Activated CD4-positive, alpha-beta T cell treated with anti-CD3 and anti-CD28 coated beads, Interleukin-2, amount 50 U/mL, for 48 hours (primary cell): Measurements from ENCODE around the gene TSPAN17.

ENCODE experiments used
- DNase-seq, 2 experiments: peaks; one replicate each; pipeline ENCODE4 v3.0.0-alpha.2; 2020

The TSPAN17 gene

GRCh38 chr5:176660860-176661641 lies 13.8 kb downstream of the TSPAN17 start:
- DNase-seq: peak; percentile 79 to 83

DNA sequence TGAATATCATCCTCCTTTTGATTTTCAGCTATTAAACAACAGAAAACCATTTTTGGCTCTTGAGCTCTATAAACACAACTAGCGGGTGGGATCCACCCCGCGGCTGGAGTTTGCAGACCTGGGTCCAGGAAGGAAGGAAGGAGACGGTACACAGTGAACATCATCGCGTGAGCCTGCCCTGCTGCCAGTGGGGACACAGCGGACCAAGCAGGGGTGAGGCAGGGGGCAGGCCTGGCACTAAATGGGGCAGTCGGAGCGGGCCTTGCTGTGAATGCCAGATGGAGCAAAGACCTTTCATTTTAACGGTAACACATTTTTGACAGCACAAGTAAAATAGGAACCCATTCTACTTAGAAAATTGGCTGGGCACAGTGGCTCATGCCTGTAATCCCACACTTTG lies 14.4 kb downstream of the TSPAN17 start:
- DNase-seq: no peak

GRCh38 chr5:176662371-176663333 lies 15.4 kb downstream of the TSPAN17 start:
- DNase-seq: no peak

GRCh38 chr5:176663566-176663965 lies 16.3 kb downstream of the TSPAN17 start:
- DNase-seq: no peak

- no peak for DNase-seq
Observed at GRCh38 chr5:176664479-176664878, 17.2 kb downstream of the TSPAN17 start.

GRCh38 chr5:176664886-176665285 lies 17.6 kb downstream of the TSPAN17 start:
- no peak for DNase-seq

DNA sequence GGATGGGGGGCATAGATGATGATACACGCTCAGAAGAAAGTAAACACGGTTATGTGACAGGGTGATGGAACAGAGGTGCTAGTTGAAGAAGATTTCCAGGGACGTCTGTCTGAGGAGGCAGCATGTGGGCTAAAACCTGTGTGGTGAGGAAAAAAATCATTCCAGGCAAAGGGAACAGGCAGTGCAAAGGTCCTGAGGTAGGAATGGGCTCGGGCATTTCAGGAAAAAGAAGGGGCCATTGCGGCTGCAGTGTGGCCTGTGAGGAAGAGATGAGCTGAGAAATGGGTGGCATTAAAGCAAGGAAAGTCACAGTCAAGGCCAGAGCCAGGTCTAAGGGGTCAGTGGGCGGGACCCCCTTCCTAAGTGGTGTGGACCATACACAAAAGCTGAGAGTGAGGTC lies 18.2 kb downstream of the TSPAN17 start:
- DNase-seq: no peak

- no peak for DNase-seq
Observed at GRCh38 chr5:176667637-176668036, 20.4 kb downstream of the TSPAN17 start.

GRCh38 chr5:176670449-176670848 lies 23.2 kb downstream of the TSPAN17 start:
- no peak for DNase-seq

GRCh38 chr5:176671399-176671798 lies 24.1 kb downstream of the TSPAN17 start:
- no peak for DNase-seq

- DNase-seq: no peak
Observed at GRCh38 chr5:176671890-176672747, 24.8 kb downstream of the TSPAN17 start.

- no peak for DNase-seq
Observed at GRCh38 chr5:176673651-176674583, 26.6 kb downstream of the TSPAN17 start.

DNA sequence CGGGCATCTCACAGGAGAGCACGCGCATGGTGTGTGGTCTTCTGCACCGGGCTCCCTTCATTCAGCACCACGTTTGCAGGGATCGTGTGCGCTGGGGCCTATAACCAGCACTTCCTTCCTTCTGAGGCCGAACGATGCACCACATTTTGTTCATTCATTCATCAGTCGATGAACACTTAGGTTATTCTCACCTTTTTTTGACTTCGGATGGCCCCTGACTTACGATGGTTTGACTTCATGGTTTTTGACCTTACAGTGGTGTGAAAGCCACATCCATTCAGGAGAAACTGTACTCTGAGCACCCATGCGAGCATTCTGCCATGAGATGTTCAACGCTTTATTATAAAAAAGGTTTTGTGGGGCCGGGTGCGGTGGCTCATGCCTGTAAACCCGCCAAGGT lies 27.5 kb downstream of the TSPAN17 start:
- DNase-seq: no peak

GRCh38 chr5:176675676-176676360 lies 28.5 kb downstream of the TSPAN17 start:
- no peak for DNase-seq

GRCh38 chr5:176676361-176676824 lies 29.1 kb downstream of the TSPAN17 start:
- DNase-seq: no peak

DNA sequence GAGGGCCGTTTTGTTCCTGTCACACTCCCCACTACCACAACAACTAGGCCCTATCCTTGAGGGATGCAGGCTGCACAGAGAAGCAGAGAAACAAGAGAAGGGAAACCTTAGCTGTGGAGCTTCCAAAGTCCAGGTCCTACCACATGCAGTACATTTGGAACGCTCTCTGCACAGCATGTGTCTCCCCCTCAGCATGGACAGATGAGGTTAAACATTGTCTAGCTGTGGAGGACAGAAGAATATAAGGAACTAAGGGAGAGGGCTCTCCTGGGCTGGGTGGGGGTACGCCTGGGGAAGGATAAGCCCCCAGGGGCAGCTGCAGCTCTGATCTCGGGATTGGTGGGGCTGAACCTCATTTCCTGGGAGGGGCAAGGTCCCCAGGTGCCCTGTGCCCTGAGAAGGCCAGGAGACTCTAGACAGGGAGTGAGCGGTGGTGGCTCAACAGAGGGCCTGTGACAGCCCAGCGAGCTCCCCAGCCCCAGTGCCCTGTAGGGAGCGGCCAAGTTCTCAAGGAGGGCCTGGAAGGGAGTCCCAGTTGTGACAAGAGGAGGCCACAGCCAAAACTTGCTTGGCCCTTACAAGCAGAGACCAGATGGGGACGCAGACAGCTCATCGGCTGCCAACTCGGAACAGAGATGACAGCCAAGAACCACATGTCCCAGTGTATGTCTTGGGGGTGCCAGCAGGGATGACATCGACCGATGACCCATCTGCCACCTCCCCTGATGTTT lies 30.1 kb downstream of the TSPAN17 start:
- no peak for DNase-seq

GRCh38 chr5:176678584-176678983 lies 31.3 kb downstream of the TSPAN17 start:
- DNase-seq: no peak

GRCh38 chr5:176679365-176680225 lies 32.3 kb downstream of the TSPAN17 start:
- DNase-seq: no peak

DNA sequence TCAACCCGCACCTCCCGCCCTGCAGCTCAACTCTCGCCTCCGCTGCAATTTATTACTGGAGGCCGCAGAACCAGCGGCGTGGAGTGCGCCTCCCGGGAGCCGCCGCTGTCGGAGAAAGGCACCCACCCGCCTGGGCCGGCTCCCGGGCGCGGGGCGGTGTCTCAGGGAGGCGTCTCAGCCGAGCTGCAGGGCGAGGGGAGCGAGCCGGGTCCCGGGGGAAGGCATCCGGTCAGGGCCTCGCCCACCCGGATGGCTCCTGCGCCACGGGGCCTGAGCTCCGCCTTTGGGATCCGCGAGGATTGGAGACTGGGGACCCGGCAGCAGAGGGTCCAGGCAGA lies 32.9 kb downstream of the TSPAN17 start:
- DNase-seq: no peak
